ENCODE measurements around the gene PLEKHG1. TPM values are rescaled to one million over a fixed set of nuclear protein-coding genes. Genes with fewer than 3 reads are reported as not detected.
A peak's percentile ranks its signal among the peaks of the same experiment; 100 is the strongest.

Gene PLEKHG1
- total and polyA plus RNA-seq, 2 of the 13 experiments (the other 11 are each of a cell fraction or from before 2014, with no cell fraction given), result 0.03 to 0.04 TPM

- TF ChIP-seq, protein P1, sequence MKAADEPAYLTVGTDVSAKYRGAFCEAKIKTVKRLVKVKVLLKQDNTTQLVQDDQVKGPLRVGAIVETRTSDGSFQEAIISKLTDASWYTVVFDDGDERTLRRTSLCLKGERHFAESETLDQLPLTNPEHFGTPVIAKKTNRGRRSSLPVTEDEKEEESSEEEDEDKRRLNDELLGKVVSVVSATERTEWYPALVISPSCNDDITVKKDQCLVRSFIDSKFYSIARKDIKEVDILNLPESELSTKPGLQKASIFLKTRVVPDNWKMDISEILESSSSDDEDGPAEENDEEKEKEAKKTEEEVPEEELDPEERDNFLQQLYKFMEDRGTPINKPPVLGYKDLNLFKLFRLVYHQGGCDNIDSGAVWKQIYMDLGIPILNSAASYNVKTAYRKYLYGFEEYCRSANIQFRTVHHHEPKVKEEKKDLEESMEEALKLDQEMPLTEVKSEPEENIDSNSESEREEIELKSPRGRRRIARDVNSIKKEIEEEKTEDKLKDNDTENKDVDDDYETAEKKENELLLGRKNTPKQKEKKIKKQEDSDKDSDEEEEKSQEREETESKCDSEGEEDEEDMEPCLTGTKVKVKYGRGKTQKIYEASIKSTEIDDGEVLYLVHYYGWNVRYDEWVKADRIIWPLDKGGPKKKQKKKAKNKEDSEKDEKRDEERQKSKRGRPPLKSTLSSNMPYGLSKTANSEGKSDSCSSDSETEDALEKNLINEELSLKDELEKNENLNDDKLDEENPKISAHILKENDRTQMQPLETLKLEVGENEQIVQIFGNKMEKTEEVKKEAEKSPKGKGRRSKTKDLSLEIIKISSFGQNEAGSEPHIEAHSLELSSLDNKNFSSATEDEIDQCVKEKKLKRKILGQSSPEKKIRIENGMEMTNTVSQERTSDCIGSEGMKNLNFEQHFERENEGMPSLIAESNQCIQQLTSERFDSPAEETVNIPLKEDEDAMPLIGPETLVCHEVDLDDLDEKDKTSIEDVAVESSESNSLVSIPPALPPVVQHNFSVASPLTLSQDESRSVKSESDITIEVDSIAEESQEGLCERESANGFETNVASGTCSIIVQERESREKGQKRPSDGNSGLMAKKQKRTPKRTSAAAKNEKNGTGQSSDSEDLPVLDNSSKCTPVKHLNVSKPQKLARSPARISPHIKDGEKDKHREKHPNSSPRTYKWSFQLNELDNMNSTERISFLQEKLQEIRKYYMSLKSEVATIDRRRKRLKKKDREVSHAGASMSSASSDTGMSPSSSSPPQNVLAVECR (CRISPR knock-in tag; IDR thresholded peaks at IDR 0.05; ENCODE audit: borderline replicate concordance), result no peak; the same call in 1 of the 2 replicates
- no peak for TF ChIP-seq ZNF124 (CRISPR knock-in tag; IDR thresholded peaks at IDR 0.05)
- TF ChIP-seq HNF4A (CRISPR knock-in tag; IDR thresholded peaks at IDR 0.05), result peak; percentile 88
- TF ChIP-seq SPEN (CRISPR knock-in tag; IDR thresholded peaks at IDR 0.05; ENCODE audit: low read depth), result peak; percentile 69
- no peak for TF ChIP-seq TFDP1 (CRISPR knock-in tag; IDR thresholded peaks at IDR 0.05; ENCODE audit: borderline replicate concordance)
- TF ChIP-seq MED1 (CRISPR knock-in tag; IDR thresholded peaks at IDR 0.05), result no peak
- TF ChIP-seq MTF1 (CRISPR knock-in tag; IDR thresholded peaks at IDR 0.05), result no peak
- TF ChIP-seq, protein P2, sequence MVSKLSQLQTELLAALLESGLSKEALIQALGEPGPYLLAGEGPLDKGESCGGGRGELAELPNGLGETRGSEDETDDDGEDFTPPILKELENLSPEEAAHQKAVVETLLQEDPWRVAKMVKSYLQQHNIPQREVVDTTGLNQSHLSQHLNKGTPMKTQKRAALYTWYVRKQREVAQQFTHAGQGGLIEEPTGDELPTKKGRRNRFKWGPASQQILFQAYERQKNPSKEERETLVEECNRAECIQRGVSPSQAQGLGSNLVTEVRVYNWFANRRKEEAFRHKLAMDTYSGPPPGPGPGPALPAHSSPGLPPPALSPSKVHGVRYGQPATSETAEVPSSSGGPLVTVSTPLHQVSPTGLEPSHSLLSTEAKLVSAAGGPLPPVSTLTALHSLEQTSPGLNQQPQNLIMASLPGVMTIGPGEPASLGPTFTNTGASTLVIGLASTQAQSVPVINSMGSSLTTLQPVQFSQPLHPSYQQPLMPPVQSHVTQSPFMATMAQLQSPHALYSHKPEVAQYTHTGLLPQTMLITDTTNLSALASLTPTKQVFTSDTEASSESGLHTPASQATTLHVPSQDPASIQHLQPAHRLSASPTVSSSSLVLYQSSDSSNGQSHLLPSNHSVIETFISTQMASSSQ (IDR thresholded peaks at IDR 0.05; ENCODE audit: low read depth), result no peak
- TF ChIP-seq, protein P2 (CRISPR knock-in tag; IDR thresholded peaks at IDR 0.05; ENCODE audit: borderline replicate concordance), result no peak
- no peak for TF ChIP-seq KDM1A (CRISPR knock-in tag; IDR thresholded peaks at IDR 0.05)
- no peak for TF ChIP-seq GZF1 (CRISPR knock-in tag; IDR thresholded peaks at IDR 0.05)
- no peak for TF ChIP-seq NFIB (CRISPR knock-in tag; IDR thresholded peaks at IDR 0.05; ENCODE audit: borderline replicate concordance)
- TF ChIP-seq BHLHE40 (IDR thresholded peaks at IDR 0.05; ENCODE audit: low read length), result 0 out of 2 replicates have a peak, but pooled peaks have one; percentile 13
- peak; percentile 31; the same call in 1 of the 2 replicates for TF ChIP-seq MAFF (IDR thresholded peaks at IDR 0.05; ENCODE audit: low read depth, low read length)
- TF ChIP-seq AGO2 (optimal IDR thresholded peaks at IDR 0.05; ENCODE audit: low read depth, low read length), result no peak
- TF ChIP-seq FOXM1 (CRISPR knock-in tag; IDR thresholded peaks at IDR 0.05), result no peak
- no peak; the same call in 1 of the 2 replicates for TF ChIP-seq MIER3 (CRISPR knock-in tag; IDR thresholded peaks at IDR 0.05; ENCODE audit: borderline replicate concordance)
- no peak for TF ChIP-seq SOX6 (IDR thresholded peaks at IDR 0.05)
- TF ChIP-seq SOX6 (CRISPR knock-in tag; IDR thresholded peaks at IDR 0.05), result peak; percentile 60
- no peak for TF ChIP-seq RARG (CRISPR knock-in tag; IDR thresholded peaks at IDR 0.05; ENCODE audit: low read depth)
- no peak; the same call in 1 of the 2 replicates for TF ChIP-seq MYC (CRISPR knock-in tag; IDR thresholded peaks at IDR 0.05; ENCODE audit: borderline replicate concordance)
These were observed 26.5 kb upstream of the PLEKHG1 start (continued) for GRCh38 chr6:150573041-150573681.

All from HepG2 (cell line).